Lower leg skin (tissue), 4 donors: ENCODE measurements around the gene FTSJ3. TPM values are rescaled to one million over a fixed set of nuclear protein-coding genes. Genes with fewer than 3 reads are reported as not detected.

Source experiments
- DNase-seq, 2 donors: peaks; one replicate each; pipeline ENCODE4 v3.0.0-alpha.2; 2019; ENCODE audit warnings: low spot score in 2 of 2
- H3K4me3 ChIP-seq: fragments of 200-600 bp; sonication (generic); 2 replicates; pipeline ENCODE4 v1.5.1; 2017; ENCODE audit warnings: mild to moderate bottlenecking, low read depth; ENCODE audit not compliant: poor library complexity, severe bottlenecking
- POLR2A ChIP-seq, 2 donors: fragments of 450-650 bp; IDR thresholded peaks; one replicate each; pipeline ENCODE4 v1.6.1; 2016 to 2017; ENCODE audit warnings: antibody characterized with exemption in 2 of 2, mild to moderate bottlenecking in 1 of 2, moderate library complexity in 1 of 2
- WGBS, 2 donors: methylation state at CpG; one replicate each; pipeline ENCODE4 v1.1.5; 2018; 5-methylcytosine and 5-hydroxymethylcytosine counted together
- intact Hi-C: fragments of 100-400 bp; cut with DNase I; formaldehyde crosslinking; loops from one replicate; pipeline ENCODE4 v1.15.0; 2023; ENCODE audit warnings: low total_unique reads
- total RNA-seq, 4 donors: library from RNA; depleted of rRNA; stranded (reverse); fragments of >200 nt; gene quantifications; one replicate each; pipeline ENCODE4 v1.1.0, GENCODE V29; 2016
- TF ChIP-seq, protein P1 (sequence below), 3 donors: fragments of 450-650 bp; IDR thresholded peaks; one replicate each; pipeline ENCODE4 v1.5.1; 2016; ENCODE audit warnings: antibody characterized with exemption in 3 of 3, mild to moderate bottlenecking in 3 of 3, moderate library complexity in 2 of 3

The FTSJ3 gene
- total RNA-seq, 4 donors from 2014 or later, result 28.4 to 76.8 (median 47.2) TPM

DNA sequence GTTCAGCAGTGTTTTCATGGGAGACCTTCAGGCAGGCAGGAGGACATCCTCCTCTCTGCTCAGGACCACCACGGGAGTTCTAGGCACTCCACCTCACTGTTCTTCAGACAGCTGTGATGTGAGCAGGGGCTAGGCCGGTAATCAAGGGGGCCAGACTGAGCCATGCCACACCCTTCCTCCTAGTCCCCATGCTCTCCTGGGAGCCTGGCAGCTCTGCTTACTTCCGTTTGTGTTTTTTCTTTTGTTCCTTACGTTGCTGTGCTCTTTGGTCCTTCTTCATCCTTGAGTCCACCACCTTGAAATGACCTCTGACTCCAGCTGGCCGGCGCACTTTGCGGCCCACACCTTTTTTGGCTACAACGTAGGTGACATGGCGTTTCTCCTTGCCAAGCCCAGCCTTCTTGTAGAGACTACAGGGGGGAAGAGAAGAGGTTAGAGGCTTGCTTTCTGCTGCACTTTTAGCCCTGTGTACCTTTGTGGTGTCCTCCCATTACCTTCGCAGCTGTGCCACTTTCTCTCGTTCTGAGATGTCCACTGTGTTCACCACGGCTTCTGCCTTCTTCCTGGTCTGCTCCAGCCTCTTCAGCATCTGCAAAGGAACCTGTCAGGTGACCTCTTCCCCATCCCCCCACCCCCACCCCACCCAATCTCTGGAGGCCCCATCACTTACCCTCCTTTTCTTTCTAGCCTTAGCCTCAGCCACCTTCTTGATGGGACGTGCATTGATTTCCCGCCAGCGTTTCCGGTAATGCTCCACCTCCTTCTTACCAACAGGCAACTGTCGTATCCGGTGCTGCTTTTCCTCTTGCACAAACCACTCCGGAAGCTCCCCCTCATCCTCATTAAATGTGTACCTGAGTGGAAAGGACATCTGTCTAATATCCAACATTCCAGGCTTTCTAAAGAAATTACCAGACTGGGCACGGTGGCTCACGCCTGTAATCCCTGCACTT lies 7.6 kb downstream of the FTSJ3 start:
- 72 to 77% methylated on average over 21 of the region's 21 CpGs for WGBS, 2 donors
- TF ChIP-seq POLR2A (IDR thresholded peaks at IDR 0.05), result no peak
- TF ChIP-seq, protein P1, sequence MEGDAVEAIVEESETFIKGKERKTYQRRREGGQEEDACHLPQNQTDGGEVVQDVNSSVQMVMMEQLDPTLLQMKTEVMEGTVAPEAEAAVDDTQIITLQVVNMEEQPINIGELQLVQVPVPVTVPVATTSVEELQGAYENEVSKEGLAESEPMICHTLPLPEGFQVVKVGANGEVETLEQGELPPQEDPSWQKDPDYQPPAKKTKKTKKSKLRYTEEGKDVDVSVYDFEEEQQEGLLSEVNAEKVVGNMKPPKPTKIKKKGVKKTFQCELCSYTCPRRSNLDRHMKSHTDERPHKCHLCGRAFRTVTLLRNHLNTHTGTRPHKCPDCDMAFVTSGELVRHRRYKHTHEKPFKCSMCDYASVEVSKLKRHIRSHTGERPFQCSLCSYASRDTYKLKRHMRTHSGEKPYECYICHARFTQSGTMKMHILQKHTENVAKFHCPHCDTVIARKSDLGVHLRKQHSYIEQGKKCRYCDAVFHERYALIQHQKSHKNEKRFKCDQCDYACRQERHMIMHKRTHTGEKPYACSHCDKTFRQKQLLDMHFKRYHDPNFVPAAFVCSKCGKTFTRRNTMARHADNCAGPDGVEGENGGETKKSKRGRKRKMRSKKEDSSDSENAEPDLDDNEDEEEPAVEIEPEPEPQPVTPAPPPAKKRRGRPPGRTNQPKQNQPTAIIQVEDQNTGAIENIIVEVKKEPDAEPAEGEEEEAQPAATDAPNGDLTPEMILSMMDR (IDR thresholded peaks at IDR 0.05), result no peak
- DNase-seq, result no peak
- intact Hi-C loops, result loop anchor here (5.0 kb wide), 1 partner anchor 33 kb away; no protein-coding TSS in a partner anchor
- H3K4me3 ChIP-seq, result no peak overlapping the region

DNA sequence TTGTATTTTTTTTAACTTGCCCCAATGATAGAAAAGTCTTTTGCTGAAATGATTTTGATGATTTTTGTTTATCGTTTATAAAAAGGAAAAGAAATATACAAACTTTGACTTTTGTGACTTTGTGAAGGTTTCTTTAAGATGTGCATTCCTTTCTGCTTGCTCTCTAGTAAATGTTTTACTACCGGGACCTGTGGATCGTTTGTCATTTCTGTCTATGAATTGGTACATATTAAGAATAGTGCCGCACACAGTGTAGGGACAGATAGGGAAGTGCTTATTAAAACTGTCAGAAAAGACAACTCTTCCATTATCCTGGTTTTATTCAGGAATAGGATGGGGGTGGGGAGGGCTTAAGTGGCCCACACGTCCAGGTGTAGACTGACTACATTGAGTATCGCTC lies 8.3 kb downstream of the FTSJ3 start:
- DNase-seq, result no peak
- no peak for TF ChIP-seq POLR2A (IDR thresholded peaks at IDR 0.05)
- TF ChIP-seq, protein P1 (IDR thresholded peaks at IDR 0.05), result no peak
- intact Hi-C loops, result no loop called here
- WGBS, 2 donors, result 72 to 79% methylated on average over 6 of the region's 6 CpGs
- H3K4me3 ChIP-seq, result no peak overlapping the region

DNA sequence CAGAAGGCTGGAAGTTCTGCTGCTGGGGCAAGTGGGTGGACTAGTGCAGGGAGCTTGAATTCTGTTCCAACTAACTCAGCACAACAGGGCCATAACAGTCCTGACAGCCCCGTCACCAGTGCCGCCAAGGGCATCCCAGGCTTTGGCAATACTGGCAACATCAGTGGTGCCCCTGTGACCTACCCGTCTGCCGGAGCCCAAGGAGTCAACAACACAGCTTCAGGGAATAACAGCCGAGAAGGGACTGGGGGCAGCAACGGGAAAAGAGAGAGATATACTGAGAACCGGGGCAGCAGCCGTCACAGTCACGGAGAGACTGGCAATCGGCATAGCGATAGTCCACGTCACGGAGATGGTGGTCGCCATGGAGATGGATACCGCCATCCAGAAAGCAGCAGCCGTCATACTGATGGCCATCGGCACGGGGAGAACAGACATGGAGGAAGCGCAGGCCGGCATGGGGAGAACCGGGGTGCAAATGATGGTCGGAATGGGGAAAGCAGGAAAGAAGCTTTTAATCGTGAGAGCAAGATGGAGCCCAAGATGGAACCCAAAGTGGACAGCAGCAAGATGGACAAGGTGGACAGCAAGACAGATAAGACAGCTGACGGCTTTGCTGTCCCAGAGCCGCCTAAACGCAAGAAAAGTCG lies 9.6 kb downstream of the FTSJ3 start:
- intact Hi-C loops, result no loop called here
- TF ChIP-seq, protein P1 (IDR thresholded peaks at IDR 0.05), result no peak
- no peak for TF ChIP-seq POLR2A (IDR thresholded peaks at IDR 0.05)
- no peak overlapping the region for H3K4me3 ChIP-seq
- WGBS, 2 donors, result 92 to 94% methylated on average over 27 of the region's 27 CpGs
- no peak for DNase-seq

DNA sequence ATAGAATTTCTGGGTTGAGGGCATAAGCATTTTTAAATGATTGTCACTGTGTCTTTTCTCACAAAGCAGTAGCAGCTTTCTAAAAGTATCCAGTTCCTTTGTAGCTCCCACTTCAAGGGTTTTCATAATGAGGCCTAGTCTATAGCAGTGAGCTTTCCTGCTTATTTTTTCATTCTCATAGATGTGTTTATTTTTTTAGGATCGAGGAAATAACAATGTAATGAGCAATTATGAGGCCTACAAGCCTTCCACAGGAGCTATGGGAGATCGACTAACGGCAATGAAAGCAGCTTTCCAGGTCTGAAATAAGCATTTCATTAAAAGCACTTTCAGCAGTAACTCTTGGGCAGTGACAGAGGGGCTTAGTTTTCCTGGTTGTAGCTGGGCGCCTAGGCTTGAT lies 10.8 kb downstream of the FTSJ3 start:
- WGBS, 2 donors, result 90 to 91% methylated on average over 4 of the region's 4 CpGs
- no peak overlapping the region for H3K4me3 ChIP-seq
- no peak for DNase-seq
- intact Hi-C loops, result no loop called here
- TF ChIP-seq, protein P1 (IDR thresholded peaks at IDR 0.05), result no peak
- no peak for TF ChIP-seq POLR2A (IDR thresholded peaks at IDR 0.05)

DNA sequence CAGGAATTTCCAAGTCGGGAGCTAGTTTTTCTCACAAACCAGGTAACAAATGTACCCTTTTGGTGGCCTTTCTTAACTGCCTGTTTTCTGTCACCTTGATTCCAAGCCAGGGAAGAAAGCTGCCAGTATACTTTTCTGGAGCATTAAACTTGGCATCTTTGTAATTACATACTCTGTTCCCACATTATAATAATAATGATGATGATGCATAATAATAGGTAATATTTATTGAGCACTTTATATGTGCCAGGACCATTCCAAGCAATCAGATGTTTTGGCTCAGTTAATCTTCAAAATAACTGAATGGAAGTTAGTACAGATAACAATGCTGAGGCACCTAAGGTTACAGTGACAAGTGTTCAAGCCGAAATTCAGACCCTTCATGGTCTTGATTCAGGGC lies 11.3 kb downstream of the FTSJ3 start:
- intact Hi-C loops, result no loop called here
- H3K4me3 ChIP-seq, result no peak overlapping the region

More for the DNA sequence above, 11.3 kb downstream of the FTSJ3 start:
- WGBS, 2 donors, result 89 to 90% methylated on average over 2 of the region's 2 CpGs
- no peak for DNase-seq
- TF ChIP-seq POLR2A (IDR thresholded peaks at IDR 0.05), result no peak
- TF ChIP-seq, protein P1 (IDR thresholded peaks at IDR 0.05), result no peak
